ENCODE data around the gene C10orf120.

C10orf120 gene

DNA sequence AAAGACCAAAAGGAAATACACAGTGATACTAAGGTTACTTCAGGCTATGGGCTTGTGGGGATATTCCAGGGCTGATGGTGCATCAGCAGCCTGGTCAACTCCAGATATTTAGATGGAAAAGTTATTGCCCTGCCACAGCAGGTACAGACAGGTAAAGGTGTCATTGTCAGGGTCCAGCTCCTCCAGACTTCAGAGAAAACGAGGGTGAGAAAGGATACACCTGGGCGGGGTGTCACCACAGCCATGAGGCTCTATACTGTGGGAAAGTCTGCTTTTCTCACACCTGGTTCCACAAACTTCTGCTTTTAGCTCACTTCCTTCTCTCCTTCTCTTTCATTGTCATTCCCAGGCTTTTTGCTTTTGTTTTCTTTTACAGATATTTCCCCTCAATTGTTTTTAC lies 2.0 kb upstream of the C10orf120 start:
- Histone ChIP-seq H3K4me2 (ENCODE audit: low read length) (no peak overlapping the region), H2AFZ (ENCODE audit: low read depth, low read length) (no peak overlapping the region), H3K27me3 (ENCODE audit: low read depth, low read length) (no peaks in the 10 kb centered on the region), H4K20me1 (ENCODE audit: insufficient read depth, low read length) (no peaks in the 10 kb centered on the region), H3K9me3 (ENCODE audit: insufficient read depth, low read length) (no peaks in the 10 kb centered on the region), H3K27ac (ENCODE audit: low read length) (no peak overlapping the region), H3K79me2 (ENCODE audit: low read length) (no peaks in the 10 kb centered on the region), H3K36me3 (replicated peaks; ENCODE audit: low read depth, low read length) (no peaks in the 10 kb centered on the region), H3K4me3 (ENCODE audit: low read length) (no peak overlapping the region), H3K4me1 (ENCODE audit: low read length) (no peaks in the 10 kb centered on the region), H3K9ac (ENCODE audit: low read length) (no peak overlapping the region)
- TF ChIP-seq, protein P1, sequence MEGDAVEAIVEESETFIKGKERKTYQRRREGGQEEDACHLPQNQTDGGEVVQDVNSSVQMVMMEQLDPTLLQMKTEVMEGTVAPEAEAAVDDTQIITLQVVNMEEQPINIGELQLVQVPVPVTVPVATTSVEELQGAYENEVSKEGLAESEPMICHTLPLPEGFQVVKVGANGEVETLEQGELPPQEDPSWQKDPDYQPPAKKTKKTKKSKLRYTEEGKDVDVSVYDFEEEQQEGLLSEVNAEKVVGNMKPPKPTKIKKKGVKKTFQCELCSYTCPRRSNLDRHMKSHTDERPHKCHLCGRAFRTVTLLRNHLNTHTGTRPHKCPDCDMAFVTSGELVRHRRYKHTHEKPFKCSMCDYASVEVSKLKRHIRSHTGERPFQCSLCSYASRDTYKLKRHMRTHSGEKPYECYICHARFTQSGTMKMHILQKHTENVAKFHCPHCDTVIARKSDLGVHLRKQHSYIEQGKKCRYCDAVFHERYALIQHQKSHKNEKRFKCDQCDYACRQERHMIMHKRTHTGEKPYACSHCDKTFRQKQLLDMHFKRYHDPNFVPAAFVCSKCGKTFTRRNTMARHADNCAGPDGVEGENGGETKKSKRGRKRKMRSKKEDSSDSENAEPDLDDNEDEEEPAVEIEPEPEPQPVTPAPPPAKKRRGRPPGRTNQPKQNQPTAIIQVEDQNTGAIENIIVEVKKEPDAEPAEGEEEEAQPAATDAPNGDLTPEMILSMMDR (IDR thresholded peaks at IDR 0.05; ENCODE audit: low read depth, low read length), result no peak
- no peak for TF ChIP-seq EZH2phosphoT487 (IDR thresholded peaks at IDR 0.05; ENCODE audit: low read depth)

DNA sequence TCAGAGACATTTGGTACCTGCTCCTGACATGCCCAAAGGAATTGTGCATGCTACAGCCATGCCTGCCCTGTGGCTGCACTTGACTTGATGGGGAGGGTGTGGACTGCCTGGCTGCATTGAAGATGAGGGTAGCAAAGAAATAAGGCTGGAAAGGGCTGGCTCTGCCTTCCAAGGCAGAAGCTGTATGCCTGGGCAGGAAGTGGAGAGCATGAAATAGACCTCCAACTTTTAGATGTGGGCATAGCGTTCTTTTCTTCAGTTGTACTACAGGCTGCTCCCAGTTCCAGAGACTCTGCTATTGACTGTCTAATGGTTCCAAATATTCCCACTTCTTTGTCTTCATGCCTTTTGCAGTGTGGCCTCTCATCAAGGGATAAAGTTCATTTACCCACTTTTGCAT lies 3.0 kb downstream of the C10orf120 start:
- H3K4me1 ChIP-seq (ENCODE audit: low read length), result no peaks in the 10 kb centered on the region
- no peaks in the 10 kb centered on the region for H3K36me3 ChIP-seq (replicated peaks; ENCODE audit: low read depth, low read length)
- H2AFZ ChIP-seq (ENCODE audit: low read depth, low read length), result no peak overlapping the region
- no peak overlapping the region for H3K27ac ChIP-seq (ENCODE audit: low read length)
- H4K20me1 ChIP-seq (ENCODE audit: insufficient read depth, low read length), result no peaks in the 10 kb centered on the region
- H3K4me2 ChIP-seq (ENCODE audit: low read length), result no peak overlapping the region
- H3K79me2 ChIP-seq (ENCODE audit: low read length), result no peaks in the 10 kb centered on the region
- TF ChIP-seq, protein P1 (IDR thresholded peaks at IDR 0.05; ENCODE audit: low read depth, low read length), result no peak
- no peak for TF ChIP-seq EZH2phosphoT487 (IDR thresholded peaks at IDR 0.05; ENCODE audit: low read depth)
- no peaks in the 10 kb centered on the region for H3K9me3 ChIP-seq (ENCODE audit: insufficient read depth, low read length)
- peaks cover 9% of the 10 kb centered on the region; the same call in 1 of the 2 replicates for H3K27me3 ChIP-seq (ENCODE audit: low read depth, low read length)
- no peak overlapping the region for H3K9ac ChIP-seq (ENCODE audit: low read length)
- no peak overlapping the region for H3K4me3 ChIP-seq (ENCODE audit: low read length)

DNA sequence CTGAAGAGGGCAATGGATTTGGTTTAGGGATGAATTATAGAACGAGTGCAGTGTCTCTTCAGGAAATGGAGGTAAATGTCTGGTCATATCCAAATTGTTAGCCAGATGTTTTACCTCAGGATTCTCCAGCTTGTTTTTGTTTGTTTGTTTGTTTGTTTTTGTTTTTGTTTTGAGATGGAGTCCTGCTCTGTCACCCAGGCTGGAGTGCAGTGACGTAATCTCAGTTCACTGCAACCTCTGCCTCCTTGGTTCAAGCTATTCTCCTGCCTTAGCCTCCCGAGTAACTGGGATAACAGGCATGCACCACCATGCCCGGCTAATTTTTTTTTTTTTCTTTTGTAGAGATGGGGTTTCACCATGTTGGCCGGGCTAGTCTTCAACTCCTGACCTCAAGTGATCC lies 6.9 kb downstream of the C10orf120 start:
- Histone ChIP-seq H3K79me2 (ENCODE audit: low read length) (no peaks in the 10 kb centered on the region), H3K27ac (ENCODE audit: low read length) (no peak overlapping the region), H3K9ac (ENCODE audit: low read length) (no peak overlapping the region), H3K4me2 (ENCODE audit: low read length) (no peak overlapping the region), H3K36me3 (replicated peaks; ENCODE audit: low read depth, low read length) (no peaks in the 10 kb centered on the region), H3K4me1 (ENCODE audit: low read length) (no peaks in the 10 kb centered on the region), H3K27me3 (ENCODE audit: low read depth, low read length) (peaks cover 9% of the 10 kb centered on the region; the same call in 1 of the 2 replicates), H3K9me3 (ENCODE audit: insufficient read depth, low read length) (no peaks in the 10 kb centered on the region), H3K4me3 (ENCODE audit: low read length) (no peak overlapping the region), H2AFZ (ENCODE audit: low read depth, low read length) (no peak overlapping the region), H4K20me1 (ENCODE audit: insufficient read depth, low read length) (no peaks in the 10 kb centered on the region)
- TF ChIP-seq, protein P1 (IDR thresholded peaks at IDR 0.05; ENCODE audit: low read depth, low read length), result no peak

DNA sequence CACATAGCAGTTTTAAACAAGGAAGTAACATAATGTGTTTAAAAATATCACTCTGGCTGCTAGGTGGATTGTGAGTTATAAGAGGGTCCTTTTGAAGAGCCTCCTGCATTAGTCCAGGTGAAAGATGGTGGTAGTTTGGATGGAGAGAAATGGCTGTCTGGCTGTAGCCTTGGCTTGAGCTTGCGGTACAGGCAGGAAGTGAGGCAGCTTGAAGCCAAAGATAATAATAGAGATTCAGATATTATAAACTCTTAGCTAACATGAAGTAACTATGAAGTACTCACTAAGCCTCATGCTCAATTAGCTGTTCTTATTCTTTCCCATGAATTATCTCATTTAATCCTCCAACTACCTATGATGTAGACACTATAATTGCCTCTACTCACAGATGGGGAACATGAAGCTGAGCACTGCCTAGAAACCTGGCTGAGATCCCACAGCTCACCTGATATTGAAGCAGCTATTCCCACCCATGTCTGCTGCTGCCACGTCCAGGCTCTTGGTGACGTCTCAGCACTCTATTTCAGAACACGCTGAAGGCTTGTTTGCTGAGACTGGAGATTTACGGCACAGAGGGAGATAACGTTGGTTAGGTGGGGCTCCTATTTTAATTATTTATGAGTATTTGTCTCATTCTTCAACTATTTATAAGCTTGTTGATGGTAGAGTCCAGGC lies 10.4 kb downstream of the C10orf120 start:
- Histone ChIP-seq H3K36me3 (replicated peaks; ENCODE audit: low read depth, low read length) (no peaks in the 10 kb centered on the region), H2AFZ (ENCODE audit: low read depth, low read length) (no peak overlapping the region), H3K4me1 (ENCODE audit: low read length) (no peaks in the 10 kb centered on the region), H3K9me3 (ENCODE audit: insufficient read depth, low read length) (no peaks in the 10 kb centered on the region), H3K9ac (ENCODE audit: low read length) (no peak overlapping the region), H3K27ac (ENCODE audit: low read length) (no peak overlapping the region), H3K79me2 (ENCODE audit: low read length) (no peaks in the 10 kb centered on the region), H3K4me3 (ENCODE audit: low read length) (no peak overlapping the region), H3K27me3 (ENCODE audit: low read depth, low read length) (peaks cover 3% of the 10 kb centered on the region), H4K20me1 (ENCODE audit: insufficient read depth, low read length) (no peaks in the 10 kb centered on the region), H3K4me2 (ENCODE audit: low read length) (no peak overlapping the region)
- no peak for TF ChIP-seq EZH2phosphoT487 (IDR thresholded peaks at IDR 0.05; ENCODE audit: low read depth)
- TF ChIP-seq, protein P1 (IDR thresholded peaks at IDR 0.05; ENCODE audit: low read depth, low read length), result no peak

Data from OCI-LY3 (cell line).